ENCODE measurements around the gene LPIN1. TPM values are rescaled to one million over a fixed set of nuclear protein-coding genes. Genes with fewer than 3 reads are reported as not detected.

LPIN1 gene
- total and polyA plus RNA-seq, 2 of the 8 experiments (the other 6 are each of a cell fraction or from before 2014, with no cell fraction given) = 4.3 to 9.8 TPM

DNA sequence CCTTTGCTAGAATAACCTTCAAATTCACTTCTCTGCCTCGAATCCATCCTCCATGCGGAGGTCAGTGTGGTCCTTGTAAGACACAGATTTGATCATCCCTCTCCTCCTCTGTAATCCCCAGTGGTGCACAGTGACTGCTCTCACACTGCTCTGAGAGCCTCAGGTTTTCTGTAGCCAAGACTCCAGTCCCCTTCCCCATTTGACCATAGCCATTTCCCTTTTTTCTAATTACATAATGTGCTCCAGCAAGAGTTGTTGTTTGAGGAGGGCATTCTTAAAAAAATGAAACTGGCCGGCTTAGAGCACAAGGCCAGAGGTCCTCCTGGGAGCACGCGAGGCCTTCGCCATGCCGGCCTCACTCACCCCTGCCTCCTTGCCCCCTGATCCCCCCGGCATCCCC is 34.7 kb upstream of the LPIN1 start:
- H2BK20ac ChIP-seq (ENCODE audit: low read length) = no peak overlapping the region
- H3K56ac ChIP-seq (replicated peaks; ENCODE audit: insufficient read length, low read depth, low read length) = no peak overlapping the region
- no peak overlapping the region for H3K23ac ChIP-seq (ENCODE audit: insufficient read length)
- no peak overlapping the region; the same call in 1 of the 2 replicates for H2BK12ac ChIP-seq (ENCODE audit: low read depth, low read length)
- H2AK5ac ChIP-seq (ENCODE audit: low read depth, low read length) = no peak overlapping the region
- no peak overlapping the region for H3K9ac ChIP-seq (replicated peaks in 1 of 4; ENCODE audit: extremely low read depth in 1 of 4, low read depth in 3 of 4, low read length in 3 of 4)
- no peak overlapping the region for H4K91ac ChIP-seq (replicated peaks; ENCODE audit: insufficient read length, low read length)
- ChIA-PET CTCF (ENCODE audit: partially characterized antibody) (interaction anchor here (1.2 to 2.2 kb wide), 5 partner anchors 15 to 33 kb away, joined by 3 to 7 read pairs (median 6); no protein-coding TSS in a partner anchor), POLR2A (ENCODE audit: partially characterized antibody) (no interaction called here)
- H2BK5ac ChIP-seq (ENCODE audit: low read depth, low read length) = no peak overlapping the region
- H3K79me2 ChIP-seq (ENCODE audit: control insufficient read depth in 1 of 2, insufficient read depth in 2 of 2, low read length in 2 of 2) = no peaks in the 10 kb centered on the region
- no peak overlapping the region for H2BK15ac ChIP-seq (ENCODE audit: low read length)
- H3K9me3 ChIP-seq (ENCODE audit: insufficient read depth in 2 of 2, low read depth in 1 of 2, low read length in 1 of 2) = no peaks in the 10 kb centered on the region
- no peak overlapping the region for H2AFZ ChIP-seq (ENCODE audit: low read length)
- no peaks in the 10 kb centered on the region for H3K4me1 ChIP-seq (replicated peaks in 1 of 4; ENCODE audit: control insufficient read depth in 3 of 4, insufficient read depth in 4 of 4, low read length in 3 of 4)
- WGBS, 2 experiments (ENCODE audit: extremely low coverage in 1 of 2, insufficient coverage in 1 of 2, insufficient read length in 1 of 2, insufficient replicate concordance in 2 of 2, low coverage in 1 of 2, low lambda C conversion rate in 2 of 2, missing lambda C conversion rate in 1 of 2) = 76% methylated on average over 8 of the region's 8 CpGs; no CpG with 5 or more reads in 1 of the 2 experiments
- no peaks in the 10 kb centered on the region for H3K36me3 ChIP-seq (ENCODE audit: control insufficient read depth in 2 of 4, insufficient read depth in 4 of 4, low read length in 3 of 4)
- H3K27me3 ChIP-seq (replicated peaks in 1 of 4; ENCODE audit: control insufficient read depth in 3 of 4, extremely low read depth in 1 of 4, insufficient read depth in 3 of 4, low read length in 3 of 4) = no peaks in the 10 kb centered on the region
- TF ChIP-seq FOSL1 (IDR thresholded peaks at IDR 0.05; ENCODE audit: insufficient read depth, low read depth, low read length) (no peak), RBBP5 (IDR thresholded peaks at IDR 0.05; ENCODE audit: borderline replicate concordance, low read depth, low read length) (no peak), GABPA (IDR thresholded peaks at IDR 0.05; ENCODE audit: borderline replicate concordance, insufficient read depth, low read length) (no peak), POLR2A (IDR thresholded peaks at IDR 0.05; ENCODE audit: control extremely low read depth in 1 of 2, low read depth in 2 of 2, low read length in 2 of 2) (no peak), TEAD4 (IDR thresholded peaks at IDR 0.05; ENCODE audit: low read depth, low read length) (no peak), JUN (IDR thresholded peaks at IDR 0.05; ENCODE audit: low read depth, low read length) (no peak), ASH2L (IDR thresholded peaks at IDR 0.05; ENCODE audit: low read length) (no peak), CBX5 (IDR thresholded peaks at IDR 0.05; ENCODE audit: low read depth, low read length) (no peak), ZNF274 (IDR thresholded peaks at IDR 0.05; ENCODE audit: borderline replicate concordance, extremely low read depth, low read length) (no peak), CREB1 (IDR thresholded peaks at IDR 0.05) (no peak), SIN3A (conservative IDR thresholded peaks at IDR 0.05 in 1 of 2, IDR thresholded peaks at IDR 0.05 in 1 of 2; ENCODE audit: low read depth in 1 of 2, low read length in 2 of 2) (no peak)
- TF ChIP-seq, protein P1, sequence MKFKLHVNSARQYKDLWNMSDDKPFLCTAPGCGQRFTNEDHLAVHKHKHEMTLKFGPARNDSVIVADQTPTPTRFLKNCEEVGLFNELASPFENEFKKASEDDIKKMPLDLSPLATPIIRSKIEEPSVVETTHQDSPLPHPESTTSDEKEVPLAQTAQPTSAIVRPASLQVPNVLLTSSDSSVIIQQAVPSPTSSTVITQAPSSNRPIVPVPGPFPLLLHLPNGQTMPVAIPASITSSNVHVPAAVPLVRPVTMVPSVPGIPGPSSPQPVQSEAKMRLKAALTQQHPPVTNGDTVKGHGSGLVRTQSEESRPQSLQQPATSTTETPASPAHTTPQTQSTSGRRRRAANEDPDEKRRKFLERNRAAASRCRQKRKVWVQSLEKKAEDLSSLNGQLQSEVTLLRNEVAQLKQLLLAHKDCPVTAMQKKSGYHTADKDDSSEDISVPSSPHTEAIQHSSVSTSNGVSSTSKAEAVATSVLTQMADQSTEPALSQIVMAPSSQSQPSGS (IDR thresholded peaks at IDR 0.05; ENCODE audit: low read length) = no peak
- TF ChIP-seq, protein P2, sequence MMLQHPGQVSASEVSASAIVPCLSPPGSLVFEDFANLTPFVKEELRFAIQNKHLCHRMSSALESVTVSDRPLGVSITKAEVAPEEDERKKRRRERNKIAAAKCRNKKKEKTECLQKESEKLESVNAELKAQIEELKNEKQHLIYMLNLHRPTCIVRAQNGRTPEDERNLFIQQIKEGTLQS (IDR thresholded peaks at IDR 0.05; ENCODE audit: insufficient read depth, low read depth, low read length) = no peak
- no peak overlapping the region for H4K8ac ChIP-seq (ENCODE audit: extremely low read depth, insufficient read depth, low read length)
- no peaks in the 10 kb centered on the region for H3K79me1 ChIP-seq (ENCODE audit: low read depth, low read length)
- FAIRE-seq (no peak), DNase-seq (ENCODE audit: low read depth in 1 of 2, low spot score in 2 of 2) (no peak)
- H4K5ac ChIP-seq (ENCODE audit: insufficient read length, low read depth, low read length) = no peak overlapping the region
- H3K14ac ChIP-seq (ENCODE audit: insufficient read length) = no peak overlapping the region
- H3K4ac ChIP-seq (replicated peaks; ENCODE audit: insufficient read length, low read depth, low read length) = no peak overlapping the region
- no peak overlapping the region for H3K4me3 ChIP-seq (ENCODE audit: extremely low read depth in 1 of 4, insufficient read depth in 2 of 4, low read depth in 3 of 4, low read length in 4 of 4)
- H3K4me2 ChIP-seq (ENCODE audit: insufficient read depth in 1 of 2, low read depth in 2 of 2, low read length in 2 of 2) = no peak overlapping the region
- no peak overlapping the region for H3K18ac ChIP-seq (ENCODE audit: extremely low read depth, low read length)
- H3K23me2 ChIP-seq (ENCODE audit: low read depth, low read length) = no peaks in the 10 kb centered on the region
- H3K27ac ChIP-seq (ENCODE audit: low read depth, low read length) = no peak overlapping the region
- H4K20me1 ChIP-seq (replicated peaks in 1 of 2; ENCODE audit: control insufficient read depth in 1 of 2, insufficient read depth in 2 of 2, low read length in 2 of 2) = no peaks in the 10 kb centered on the region
- no peak overlapping the region for H2BK120ac ChIP-seq (replicated peaks; ENCODE audit: low read depth, low read length)

All from H1 (cell line).